ENCODE measurements around the gene ANK2.

Gene ANK2

DNA sequence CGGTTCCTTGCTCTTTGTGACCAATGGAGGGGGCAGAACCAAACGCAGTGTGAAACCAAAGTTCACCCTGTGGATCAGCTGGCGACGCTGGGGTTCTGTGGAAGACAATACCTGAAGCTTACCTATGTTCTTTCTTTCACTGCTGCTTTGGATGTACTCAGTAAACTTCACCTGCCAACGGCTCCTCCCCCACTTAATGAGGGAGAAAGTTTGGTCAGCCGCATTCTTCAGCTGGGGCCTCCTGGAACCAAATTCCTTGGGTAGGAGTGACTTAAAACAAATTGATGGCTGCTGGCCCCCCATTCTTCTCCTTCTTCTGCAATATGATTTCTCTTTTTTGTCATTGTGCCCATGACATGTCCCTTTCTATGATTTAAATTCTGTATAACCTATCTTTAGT lies 282.4 kb downstream of the ANK2 start:
- no peak for DNase-seq (ENCODE audit: low read depth)
- no peak for TF ChIP-seq CTCF (conservative IDR thresholded peaks at IDR 0.05; ENCODE audit: low read length)
- no peak overlapping the region for H3K4me3 ChIP-seq (ENCODE audit: low read length)

DNA sequence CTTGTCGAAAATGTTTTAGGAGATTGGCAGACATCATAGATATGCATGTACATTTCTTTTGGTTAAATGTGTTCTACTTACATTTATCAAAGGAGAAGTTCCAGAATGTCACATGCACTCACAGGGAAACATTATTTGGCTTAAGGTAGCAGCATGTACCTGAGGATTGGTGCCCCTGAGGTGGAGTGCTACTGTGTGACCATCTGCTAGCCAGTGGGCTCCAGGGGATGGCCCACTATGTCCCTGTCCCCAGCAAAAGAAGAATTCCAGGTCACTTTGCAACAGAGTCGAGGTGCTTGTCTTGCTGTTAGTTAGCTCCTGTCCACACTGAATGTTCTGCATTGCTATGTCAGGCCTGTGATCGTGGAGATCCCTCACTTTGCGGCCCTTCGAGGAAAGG lies 283.2 kb downstream of the ANK2 start:
- no peak for DNase-seq (ENCODE audit: low read depth)
- H3K4me3 ChIP-seq (ENCODE audit: low read length): no peak overlapping the region
- TF ChIP-seq CTCF (conservative IDR thresholded peaks at IDR 0.05; ENCODE audit: low read length): no peak

DNA sequence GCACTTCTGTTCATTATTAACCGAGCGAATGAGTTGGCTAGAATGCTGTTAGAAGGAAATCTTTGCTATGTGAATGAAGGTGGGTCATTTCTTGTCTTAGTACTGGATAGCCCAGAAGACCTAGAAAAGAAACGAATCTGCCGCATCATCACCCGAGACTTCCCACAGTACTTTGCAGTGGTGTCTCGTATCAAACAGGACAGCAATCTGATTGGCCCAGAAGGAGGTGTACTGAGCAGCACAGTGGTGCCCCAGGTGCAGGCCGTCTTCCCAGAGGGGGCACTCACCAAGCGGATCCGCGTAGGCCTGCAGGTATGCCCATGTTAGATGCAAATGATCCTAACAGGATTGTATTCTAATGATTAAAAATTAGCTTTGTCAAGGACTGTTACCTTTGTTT lies 286.3 kb downstream of the ANK2 start:
- no peak for DNase-seq (ENCODE audit: low read depth)
- no peak for TF ChIP-seq CTCF (conservative IDR thresholded peaks at IDR 0.05; ENCODE audit: low read length)
- H3K4me3 ChIP-seq (ENCODE audit: low read length): no peak overlapping the region

GRCh38 chr4:113336556-113336955 lies 287.1 kb downstream of the ANK2 start:
- no peak overlapping the region for H3K4me3 ChIP-seq (ENCODE audit: low read length)
- TF ChIP-seq CTCF (conservative IDR thresholded peaks at IDR 0.05; ENCODE audit: low read length): no peak
- DNase-seq (ENCODE audit: low read depth): no peak

DNA sequence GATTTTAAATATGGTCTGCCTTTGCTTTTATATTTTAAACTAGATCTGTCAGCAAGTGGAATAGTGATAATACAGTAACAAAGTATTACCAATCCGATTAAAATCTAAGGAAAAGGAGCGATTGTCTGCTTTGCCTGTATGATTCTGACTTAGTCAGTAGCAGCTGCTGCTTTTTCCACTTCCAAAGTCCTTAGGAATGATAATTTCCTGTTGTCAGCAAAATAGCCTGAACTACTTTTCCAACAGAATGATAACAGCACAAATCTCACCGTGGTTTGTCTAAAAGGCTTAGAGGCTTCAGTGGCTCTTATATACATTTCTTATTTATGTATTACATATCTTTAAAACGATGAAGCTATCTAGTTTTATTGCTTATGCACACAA lies 290.0 kb downstream of the ANK2 start:
- TF ChIP-seq CTCF (conservative IDR thresholded peaks at IDR 0.05; ENCODE audit: low read length): no peak
- H3K4me3 ChIP-seq (ENCODE audit: low read length): no peak overlapping the region
- DNase-seq (ENCODE audit: low read depth): no peak

DNA sequence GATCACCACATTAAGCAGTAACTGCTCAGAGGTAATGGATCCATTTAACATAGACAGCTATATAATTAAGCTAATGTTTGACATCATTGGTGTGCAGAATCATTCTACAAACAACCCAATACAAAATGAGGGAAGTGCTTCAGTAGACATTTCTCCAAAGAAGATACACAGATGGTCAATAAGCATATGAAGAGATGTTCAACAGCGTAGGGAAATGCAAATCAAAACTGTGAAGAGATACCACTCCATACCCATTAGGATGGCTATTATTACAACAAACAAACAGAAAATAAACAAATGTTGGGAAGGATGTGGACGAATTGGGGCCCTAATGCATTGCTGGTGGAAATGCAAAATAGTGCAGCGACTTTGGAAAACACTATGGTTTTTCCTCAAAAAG lies 294.6 kb downstream of the ANK2 start:
- no peak for DNase-seq (ENCODE audit: low read depth)
- TF ChIP-seq CTCF (conservative IDR thresholded peaks at IDR 0.05; ENCODE audit: low read length): no peak
- H3K4me3 ChIP-seq (ENCODE audit: low read length): no peak overlapping the region

DNA sequence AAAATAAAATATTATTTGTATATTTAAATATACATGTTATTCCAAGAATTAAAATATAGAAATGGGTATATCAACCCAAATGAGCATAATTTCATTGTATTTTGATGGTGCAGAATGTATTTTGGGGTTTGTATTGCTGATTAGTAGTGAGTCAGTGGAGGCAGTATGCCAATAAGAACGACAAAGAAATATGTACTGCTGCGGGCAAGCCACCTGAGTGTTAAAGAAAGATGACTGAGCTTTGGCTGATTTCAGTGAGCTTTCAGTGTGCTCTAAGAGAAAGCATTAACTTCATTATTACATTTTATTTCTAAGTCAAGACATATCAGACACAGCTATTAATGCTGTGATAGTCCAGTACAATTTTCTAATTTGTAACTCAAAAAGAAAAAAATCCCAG lies 297.8 kb downstream of the ANK2 start:
- no peak for DNase-seq (ENCODE audit: low read depth)
- no peak overlapping the region for H3K4me3 ChIP-seq (ENCODE audit: low read length)
- no peak for TF ChIP-seq CTCF (conservative IDR thresholded peaks at IDR 0.05; ENCODE audit: low read length)

Measured in AG10803 (cell line).